ENCODE data around the gene MOB1B.

MOB1B gene

DNA sequence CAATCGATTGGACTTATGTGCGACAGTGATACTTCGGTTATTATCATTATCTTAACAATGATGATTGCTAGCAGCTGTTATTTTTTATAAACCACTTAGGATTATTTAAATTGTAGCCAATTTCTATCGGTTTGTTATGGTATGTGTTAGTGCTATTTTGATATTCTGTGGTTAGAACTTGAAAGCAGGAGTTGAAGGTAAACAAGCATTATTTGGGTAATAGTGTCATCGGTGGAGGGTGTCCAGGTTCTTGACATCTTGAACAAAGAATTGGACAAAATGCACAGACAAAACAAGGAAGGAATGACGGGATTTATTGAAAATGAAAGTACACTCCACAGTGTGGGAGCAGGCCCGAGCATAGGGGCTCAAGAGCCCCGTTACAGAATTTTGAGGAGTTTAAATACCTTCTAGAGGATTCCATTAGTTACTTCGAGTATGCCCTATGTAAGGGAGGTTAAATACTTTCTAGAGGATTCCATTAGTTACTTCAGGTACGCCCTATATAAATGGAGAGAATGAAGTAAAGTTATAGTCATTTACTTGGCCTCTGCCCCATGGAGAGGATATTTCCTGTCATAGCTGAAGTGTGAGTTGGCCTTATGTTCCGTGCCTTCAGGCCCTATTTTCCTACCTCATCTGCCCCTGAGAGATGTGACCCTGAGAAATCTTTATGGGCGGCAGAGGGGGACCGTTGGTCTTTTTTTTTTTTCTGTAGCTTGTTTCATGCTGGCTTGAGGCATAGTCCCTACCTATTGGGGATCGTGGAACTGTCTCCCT, 13.1 kb downstream of the MOB1B start:
- DNase-seq, result no peak

DNA sequence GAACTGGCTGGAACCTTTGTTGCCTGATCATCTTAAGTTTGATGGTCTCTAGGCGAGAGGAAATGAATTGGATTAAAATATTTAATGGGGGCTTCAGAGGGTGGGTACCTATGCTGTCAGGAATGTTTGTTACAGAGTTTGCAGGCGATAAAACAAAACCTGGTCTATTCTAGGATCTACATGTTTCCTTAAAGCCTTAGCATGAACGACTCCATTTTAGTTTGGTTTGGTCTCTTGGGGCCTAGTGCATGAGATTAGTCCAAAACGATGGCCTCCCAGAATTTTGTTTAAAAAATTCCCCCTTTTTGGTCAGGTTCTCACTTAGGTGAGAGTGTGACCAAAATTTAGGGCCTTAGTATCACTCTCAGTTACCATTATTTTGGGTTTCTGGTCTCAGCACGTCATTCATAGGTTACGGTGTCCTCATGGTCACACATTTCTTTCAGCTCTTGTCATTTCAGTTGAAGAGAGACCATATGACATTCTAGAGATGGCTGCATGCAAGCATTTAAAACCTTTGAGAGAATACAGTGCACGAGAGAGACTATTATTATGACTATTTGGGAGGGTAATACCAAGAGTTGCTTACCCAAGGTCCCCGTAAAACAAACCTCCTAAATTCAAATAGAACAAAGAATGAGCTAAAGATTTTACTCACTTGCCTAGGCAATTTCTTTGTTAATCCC, 13.8 kb downstream of the MOB1B start:
- DNase-seq, result no peak

DNA sequence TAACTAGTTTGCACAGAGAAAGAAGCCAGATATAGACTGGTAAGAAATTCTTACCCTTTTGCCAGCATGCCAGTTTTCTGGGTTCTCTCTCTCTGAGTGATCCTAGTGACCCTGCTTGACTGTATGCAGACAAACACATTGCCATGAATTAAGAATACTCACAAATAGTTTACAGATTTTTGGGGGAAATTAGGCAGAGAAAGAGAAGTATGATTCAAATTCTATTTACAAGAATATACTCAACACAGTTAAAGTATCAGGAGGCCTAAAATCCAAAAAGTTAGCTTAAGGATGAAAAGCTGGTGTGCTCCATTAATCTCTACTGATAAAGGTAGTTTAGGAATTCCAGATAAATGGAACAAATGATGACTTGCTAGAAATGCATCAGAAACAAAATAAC, 18.4 kb downstream of the MOB1B start:
- no peak for DNase-seq

DNA sequence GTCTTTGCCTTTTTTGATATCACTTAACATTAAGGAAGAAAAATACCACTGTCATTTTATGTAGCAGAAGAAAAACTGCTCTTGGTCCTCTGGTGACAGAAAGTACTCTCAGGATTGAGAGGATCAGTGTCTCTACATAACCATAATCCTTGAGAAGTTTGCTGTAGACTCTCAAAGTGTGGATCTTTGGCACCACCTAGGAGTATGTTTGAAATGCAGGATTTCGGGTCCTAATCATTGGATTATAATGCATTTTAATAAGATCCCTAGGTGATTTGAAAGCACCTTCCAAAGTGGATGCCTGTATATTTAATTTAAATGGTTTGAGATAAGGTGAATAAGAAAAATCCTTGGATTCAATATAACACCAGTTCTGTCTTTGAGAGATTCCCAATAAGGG, 23.2 kb downstream of the MOB1B start:
- DNase-seq, result no peak

DNA sequence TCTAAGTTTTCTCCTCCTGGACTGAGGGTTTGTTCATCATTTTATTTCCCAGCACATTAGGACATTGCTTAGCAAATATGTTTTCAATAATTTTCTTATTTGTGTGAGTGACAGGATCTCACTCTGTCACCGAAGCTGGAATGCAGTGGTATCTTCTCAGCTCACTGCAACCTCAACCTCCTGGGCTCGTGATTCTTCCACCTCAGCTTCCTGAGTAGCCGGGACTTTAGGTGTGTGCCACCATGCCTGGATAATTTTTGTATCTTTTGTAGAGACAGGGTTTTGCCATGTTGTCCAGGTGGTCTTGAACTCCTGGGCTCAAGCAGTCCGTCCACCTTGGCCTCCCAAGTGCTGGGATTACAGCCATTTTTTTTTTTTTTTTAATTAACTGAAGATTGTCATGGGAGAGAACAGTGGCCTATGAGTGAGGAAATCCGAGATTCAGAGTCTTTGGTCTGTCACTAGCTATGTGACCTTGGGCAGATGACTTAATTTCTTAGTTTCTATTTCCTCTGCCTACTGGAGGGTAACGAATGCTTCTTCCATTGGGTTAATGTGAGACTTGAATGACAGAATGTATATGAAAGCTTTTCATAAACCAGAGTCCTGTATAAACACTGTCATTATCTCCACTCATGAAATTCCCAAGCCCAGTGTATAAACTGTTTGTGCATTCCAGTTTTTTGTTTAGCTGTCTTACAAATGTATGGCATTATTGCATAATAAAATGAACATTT, 23.9 kb downstream of the MOB1B start:
- DNase-seq, result no peak

DNA sequence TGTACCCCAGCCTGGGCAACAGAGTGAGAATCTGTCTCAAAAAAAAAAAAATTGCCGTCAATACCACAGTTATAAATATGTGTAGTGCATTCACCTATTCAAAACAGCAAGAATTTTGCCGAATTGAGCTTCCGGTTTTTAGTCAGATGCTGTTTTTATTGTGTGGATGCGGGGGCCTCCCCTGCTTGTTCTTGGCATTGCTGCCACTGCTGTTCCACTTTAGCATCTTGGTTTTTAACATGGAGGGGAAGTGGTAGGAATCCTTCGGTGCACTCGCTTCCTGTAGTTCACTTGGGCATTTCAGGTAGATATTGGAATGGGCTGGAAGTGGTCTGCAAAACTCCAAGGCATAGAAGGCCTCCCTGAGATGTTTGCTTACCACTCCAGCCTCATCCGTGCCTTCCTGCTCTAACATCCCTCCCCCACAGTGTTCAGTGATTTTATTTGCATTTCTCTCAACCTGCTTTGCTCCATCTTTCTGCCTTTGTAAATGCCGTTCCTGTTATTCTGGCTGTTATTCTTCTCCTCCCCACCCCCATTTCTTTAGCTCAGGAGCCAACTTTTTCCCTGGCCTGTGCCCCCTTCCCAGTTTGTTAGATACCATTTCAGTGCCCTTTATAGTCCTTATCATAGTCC, 25.5 kb downstream of the MOB1B start:
- DNase-seq, result peak; percentile 41

DNA sequence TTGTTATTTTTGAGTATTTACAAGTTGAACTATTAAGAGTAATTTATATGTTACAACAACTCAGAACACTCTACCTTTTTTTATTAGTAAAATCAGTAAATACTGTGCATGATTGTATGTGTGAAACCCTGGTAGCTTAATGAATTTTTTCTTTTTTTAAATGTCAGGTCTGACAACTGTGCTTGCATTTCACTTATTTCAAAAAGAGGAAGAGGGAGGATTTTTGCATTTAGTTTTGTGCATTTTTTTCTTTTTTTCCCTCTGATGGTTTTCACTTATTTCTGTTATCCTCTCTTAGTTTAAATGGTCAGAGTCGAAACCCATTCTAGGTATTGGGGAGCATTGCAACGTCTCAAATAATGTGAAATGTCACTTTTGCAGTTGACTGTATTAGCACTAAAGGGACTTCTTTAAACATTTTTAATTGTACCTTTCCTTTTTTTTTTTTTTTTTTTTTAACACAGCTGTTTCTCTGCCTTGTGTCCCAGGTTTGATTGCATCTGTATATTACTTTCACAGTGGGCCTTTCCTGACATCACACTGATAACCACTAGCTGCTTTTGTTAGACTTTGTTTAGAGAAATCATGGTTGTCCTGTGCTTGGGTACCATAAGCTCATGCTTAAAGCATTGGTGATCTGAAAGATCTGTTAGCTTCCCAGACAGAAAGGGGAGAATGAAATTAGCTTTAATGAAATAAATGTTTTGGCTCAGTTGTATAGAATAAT, 28.5 kb downstream of the MOB1B start:
- no peak for DNase-seq

DNA sequence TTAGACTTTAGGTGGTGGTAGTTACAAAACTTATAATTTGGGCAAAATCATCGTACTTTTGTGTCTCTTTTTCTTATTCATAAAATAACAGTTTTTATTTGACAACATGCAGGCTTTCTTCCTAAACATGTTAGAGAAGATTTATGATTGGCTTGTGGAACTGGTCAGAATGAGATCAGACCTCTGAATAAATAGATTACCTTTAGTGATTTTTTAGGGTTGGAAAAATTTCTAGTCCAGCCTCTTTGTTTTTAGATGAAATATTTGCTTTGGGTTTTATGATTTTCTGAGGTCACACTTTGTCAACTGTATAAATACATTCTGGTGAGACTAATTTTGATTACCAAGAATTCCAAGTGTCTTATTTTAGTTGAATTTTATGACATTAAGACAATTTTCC, 29.2 kb downstream of the MOB1B start:
- no peak for DNase-seq

DNA sequence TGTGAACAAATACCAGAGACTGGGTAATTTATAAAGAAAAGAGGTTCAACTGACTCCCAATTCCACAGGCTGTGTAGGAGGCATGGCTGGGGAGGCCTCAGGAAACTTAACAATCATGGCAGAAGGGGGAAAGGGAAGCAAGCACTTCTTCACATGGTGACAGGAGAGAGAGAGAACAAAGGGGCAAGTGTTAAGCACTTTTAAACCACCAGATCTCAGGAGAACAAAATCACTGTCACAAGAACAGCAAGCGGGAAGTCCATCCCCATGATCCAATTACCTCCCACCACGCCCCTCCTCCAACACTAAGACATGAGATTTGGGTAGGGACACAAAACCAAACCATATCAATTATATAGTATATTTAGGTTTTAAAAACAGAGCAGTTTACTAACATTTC, 30.8 kb downstream of the MOB1B start:
- DNase-seq, result no peak

DNA sequence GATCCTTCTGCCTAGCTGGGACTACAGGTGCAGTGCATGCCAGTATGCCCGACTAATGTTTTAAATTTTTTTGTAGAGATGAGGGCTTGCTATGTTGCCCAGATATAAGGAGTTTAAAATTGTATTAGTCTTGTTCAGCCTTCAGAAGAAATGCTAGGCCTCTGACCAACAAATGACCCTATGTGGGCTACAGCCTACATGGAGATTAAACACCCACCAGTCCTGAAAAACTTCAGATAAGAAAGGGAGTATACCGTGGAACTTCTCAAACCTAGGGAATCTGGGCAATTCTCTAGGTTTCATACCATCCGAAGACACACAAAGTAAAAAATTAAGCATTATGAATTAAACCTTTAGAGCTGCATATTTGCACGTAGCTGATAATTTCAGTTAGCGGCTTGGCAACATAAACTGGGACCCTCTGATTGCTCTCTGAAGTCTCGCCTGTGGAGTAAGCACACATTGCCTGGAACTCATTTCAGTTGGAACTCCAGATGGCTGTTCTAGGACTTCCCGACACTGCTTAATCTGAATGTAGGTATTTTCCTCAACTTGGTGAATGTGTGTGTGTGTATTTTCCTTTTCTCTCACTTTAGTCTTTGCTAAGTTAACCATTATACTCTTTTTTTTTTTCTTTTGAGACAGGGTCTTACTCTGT, 33.0 kb downstream of the MOB1B start:
- no peak for DNase-seq

DNA sequence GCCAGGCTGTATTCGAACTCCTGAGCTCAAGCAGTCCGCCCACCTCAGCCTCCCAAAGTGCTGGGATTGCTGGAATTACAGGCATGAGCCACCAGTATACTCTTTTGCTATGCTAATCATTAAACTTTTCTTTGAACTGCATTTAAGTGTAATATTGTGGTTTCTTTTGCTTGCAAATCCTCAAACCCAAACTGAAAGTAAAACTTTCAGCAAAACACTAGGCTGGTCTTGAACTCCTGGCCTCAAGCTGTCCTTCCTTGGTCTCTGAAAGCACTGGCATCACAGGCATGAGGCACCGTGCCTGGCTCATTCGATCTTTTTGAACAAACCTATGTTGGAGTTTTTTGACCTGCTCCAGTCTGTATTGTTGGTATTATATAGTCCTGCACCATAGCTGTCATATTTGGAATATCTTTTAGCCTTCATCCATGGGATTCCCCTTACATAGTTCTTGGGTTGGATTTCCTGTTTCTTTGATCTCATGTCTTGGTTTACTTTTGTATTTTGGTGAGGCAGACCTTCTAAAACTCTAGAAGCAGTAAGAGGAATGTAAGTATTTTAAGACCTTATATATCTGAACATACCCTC, 34.1 kb downstream of the MOB1B start:
- peak; percentile 8 for DNase-seq

DNA sequence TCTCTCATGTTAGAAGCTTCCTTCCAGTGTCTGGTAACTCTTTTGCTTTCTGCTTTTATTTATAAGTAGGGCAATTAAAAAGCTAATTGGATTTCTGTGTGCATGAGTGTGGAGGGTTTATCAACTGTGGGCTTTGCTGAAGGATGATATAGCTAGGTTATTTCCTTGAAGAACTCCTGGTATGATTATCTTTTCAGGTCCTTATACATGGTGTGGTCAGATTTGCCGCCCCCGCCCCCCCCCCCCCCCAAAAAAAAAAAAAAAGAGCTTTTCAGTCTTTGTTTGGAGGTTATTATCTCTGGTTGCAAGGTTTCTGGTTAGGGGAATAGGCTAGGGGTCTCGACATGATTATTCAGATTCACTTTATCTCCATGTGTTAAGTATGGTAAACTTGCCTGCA, 35.9 kb downstream of the MOB1B start:
- DNase-seq, result no peak

DNA sequence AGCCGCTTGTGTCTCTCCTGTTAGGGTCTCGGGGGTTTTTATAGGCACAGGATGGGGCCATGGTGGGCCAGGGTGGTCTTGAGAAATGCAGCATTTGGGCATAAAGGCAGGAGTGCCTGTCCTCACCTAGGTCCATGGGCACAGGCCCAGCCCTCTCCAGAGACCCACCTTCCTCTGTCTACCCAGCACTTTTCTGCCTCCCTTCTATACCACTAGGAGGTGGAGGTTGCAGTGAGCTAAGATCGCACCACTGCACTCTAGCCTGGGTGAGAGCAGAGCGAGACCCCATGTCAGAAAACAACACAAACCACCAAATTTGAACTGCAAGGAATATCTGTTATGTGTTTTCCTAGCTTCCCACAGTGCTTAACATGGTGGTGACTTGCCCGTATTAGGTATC, 38.0 kb downstream of the MOB1B start:
- DNase-seq, result no peak

DNA sequence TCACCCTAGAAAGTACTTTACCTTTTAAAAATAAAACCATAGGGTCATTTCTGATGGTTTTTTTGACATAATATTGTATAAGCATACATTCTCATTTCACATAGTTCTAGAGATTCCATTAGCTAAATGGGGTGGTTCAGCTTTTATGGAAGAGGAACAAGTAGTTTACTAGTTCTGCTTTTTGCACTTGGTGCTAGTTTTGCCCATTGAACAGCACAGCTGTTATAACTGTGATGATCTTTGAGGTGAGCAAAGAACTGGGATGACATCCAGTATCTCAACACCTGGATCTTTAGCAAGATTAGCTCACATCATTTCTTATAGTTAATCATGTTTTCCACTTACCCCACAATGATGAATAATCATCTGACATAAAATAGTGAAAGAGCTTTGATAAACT, 40.9 kb downstream of the MOB1B start:
- no peak for DNase-seq

DNA sequence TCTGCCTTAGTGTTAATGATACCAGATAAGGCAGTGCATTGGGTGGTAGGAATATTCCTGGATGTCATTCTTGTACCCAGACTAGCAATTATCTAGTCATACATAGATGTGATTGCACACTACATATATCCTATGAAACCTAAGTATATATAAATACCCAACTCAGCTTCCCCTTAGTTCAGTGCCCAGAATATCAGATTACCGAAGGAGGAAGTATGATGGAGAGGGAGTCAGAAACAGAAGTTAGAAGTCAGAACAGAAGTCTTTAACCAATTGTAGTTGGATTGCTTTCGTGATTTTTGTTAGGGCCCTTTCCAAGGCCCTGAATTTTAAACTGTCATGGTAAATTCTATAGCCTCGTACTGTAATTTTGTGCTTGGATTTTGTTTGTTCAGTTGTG, 42.9 kb downstream of the MOB1B start:
- no peak for DNase-seq

DNA sequence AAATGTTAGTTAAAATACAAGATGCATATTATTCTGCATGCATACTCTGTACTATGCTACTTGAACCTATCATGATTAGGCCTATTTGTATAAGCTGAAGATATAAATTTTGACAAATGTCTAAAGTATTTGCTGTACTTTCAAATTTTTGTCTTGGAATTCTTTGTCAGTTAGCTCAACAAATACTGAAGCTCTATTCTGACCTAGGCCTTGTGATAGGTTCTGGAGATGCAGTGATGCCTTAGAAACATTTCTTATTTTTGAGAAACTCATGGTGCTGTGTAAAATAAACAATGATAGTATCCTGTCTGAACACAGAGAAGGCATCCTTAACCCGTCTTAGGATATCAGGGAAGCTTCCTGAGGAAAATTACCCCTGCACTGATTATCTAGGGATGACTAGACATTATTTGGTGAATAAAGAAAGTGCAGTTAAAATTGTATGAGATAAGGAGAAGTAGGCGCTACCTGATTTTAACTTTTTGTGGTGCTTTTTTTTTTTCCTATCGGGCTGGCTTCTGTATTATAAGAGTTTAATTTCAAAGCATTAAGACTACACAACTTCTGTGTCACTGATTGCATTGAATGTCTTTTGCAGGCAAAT, 43.4 kb downstream of the MOB1B start:
- DNase-seq, result no peak

DNA sequence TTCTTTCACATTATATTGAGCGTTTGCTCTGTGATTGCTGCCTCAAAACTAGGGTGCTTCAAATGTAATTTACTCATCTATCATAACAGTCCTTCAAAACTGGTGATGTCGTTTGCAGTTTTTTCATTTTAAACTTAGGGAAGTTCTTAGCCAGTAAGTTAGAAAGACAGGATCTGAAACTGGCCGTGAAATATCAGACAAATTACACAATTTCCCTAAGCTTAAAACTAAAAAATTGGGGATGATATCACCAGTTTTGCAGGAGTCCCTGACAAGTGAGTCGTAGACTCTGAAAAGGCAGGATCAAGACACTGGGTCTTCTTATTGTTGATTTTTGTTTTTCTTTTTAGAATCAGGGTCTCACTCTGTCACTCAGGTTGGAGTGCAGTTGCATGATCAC, 44.8 kb downstream of the MOB1B start:
- no peak for DNase-seq

DNA sequence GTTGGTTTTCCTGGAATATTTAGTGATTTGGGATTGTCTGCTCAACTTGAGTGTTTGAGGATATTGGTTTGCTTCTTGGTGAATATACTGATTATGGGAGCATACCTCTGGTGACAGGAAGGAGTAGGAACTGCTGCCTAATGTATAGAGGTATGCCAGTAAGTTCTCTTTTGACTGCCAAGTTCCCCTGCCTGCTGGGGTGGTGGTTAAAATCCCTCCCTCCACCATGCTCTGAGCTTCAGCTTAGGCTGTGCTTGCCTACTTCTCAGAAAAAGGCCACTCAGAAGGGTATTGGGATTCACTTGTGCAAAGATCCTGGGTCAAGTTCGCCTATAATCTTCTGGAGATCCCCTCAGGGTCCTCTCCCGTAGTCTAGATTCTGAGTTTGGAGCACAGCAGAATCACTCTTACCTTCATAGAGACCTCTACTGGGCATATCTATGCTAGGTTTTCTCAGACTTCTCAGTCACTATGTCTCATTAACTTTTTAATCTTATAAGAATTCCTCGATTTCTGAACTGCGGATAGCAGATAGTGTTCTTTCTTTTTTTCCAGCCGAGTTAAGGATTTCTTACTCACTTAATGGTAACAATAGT, 46.6 kb downstream of the MOB1B start:
- DNase-seq, result no peak

DNA sequence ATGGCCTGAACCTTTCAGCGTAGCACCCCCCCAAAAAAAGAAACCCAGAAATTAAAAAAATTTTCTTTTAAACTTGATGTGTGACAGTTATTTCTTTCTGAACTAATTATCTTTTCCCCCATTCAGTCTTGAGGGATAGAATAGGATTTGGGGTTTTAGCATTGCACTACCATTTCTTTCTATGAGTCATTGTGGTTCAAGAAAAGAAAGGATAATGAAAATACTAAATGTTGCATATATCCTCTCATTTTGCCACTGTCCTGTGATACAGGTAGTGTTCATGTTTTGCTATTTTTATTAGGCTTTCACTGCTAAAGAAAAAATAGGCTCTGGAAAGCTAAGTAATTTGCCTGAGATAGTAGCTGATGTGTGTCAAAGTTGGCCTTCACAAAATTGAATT, 51.9 kb downstream of the MOB1B start:
- no peak for DNase-seq

DNA sequence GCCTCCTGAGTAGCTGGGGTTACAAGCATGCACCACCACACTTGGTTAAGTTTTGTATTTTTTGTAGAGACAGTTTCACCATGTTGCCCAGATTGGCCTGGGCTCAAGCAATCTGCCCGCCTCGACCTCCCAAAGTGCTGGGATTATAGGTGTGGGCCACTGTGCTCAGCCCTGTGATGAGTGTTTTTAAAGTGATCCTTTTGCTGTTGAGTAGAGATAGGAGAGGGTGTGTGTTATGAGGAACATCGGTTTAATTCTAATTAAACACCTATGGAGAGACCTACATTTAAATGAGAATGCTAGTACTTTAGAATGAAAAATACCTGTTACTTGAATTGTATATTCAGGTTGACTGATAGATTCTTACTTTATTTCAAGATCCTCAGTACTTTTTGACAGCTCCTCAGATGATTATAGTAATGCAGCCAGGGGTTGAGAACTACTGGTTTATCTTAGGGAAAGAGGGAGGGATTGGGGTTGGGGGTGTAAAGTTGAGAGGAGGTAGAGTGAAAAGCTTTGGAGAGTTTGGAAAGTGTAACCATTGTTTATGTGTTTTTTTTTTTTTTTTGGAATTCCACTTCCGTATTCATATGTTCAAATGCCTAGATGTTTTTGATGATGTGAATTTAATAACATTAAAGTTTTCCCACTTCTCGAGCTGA, 54.5 kb downstream of the MOB1B start:
- no peak for DNase-seq

DNA sequence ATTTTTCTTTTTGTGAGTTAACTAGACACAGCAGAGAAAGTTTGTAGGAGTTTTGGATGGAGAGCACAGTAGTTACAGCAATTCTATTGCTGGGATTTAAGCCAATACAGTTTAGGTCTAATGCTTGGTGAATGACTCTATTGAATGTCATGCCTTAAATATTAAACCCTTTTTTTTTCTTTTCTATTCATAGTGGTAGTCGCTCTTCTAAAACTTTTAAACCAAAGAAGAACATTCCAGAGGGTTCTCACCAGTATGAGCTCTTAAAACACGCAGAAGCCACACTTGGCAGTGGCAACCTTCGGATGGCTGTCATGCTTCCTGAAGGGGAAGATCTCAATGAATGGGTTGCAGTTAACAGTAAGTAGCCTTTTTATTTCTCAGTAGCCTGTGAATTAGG, 56.5 kb downstream of the MOB1B start:
- DNase-seq, result no peak
